ENCODE data around the gene TRABD2B. TPM values are rescaled to one million over a fixed set of nuclear protein-coding genes. Genes with fewer than 3 reads are reported as not detected.

Gene TRABD2B
- total and polyA plus RNA-seq, 2 of the 4 experiments (the other 2 are of a cell fraction), result not detected

GRCh38 chr1:47756006-47756405 lies 241.2 kb downstream of the TRABD2B start:
- no peak overlapping the region for H3K4me2 ChIP-seq (ENCODE audit: low read depth, low read length)
- H3K9ac ChIP-seq (ENCODE audit: low read depth, low read length), result no peak overlapping the region
- no peak overlapping the region for H3K14ac ChIP-seq (replicated peaks; ENCODE audit: low read depth, low read length)
- H3K23ac ChIP-seq (ENCODE audit: low read depth, low read length), result no peak overlapping the region
- no peak overlapping the region for H3K4ac ChIP-seq (ENCODE audit: low read depth, low read length)
- DNase-seq, result no peak
- H3K56ac ChIP-seq (ENCODE audit: extremely low read depth, insufficient read depth, low read length), result no peak overlapping the region
- no peak for ATAC-seq (ENCODE audit: low read depth)
- no peak overlapping the region for H2BK15ac ChIP-seq (ENCODE audit: low read depth, low read length)
- BruUV-seq (replicated peaks), result no TSS peak
- no peaks in the 10 kb centered on the region for H3K36me3 ChIP-seq (ENCODE audit: control insufficient read depth, insufficient read depth, low read length)
- CTCF ChIA-PET, result no interaction called here
- H3K27ac ChIP-seq (ENCODE audit: insufficient read depth, low read length), result no peak overlapping the region
- H3K4me3 ChIP-seq (ENCODE audit: insufficient read depth, low read depth, low read length), result no peak overlapping the region
- no peak overlapping the region for H2BK20ac ChIP-seq (ENCODE audit: low read depth, low read length)
- TF ChIP-seq ELK1 (IDR thresholded peaks at IDR 0.05; ENCODE audit: borderline replicate concordance, low read depth, low read length) (no peak), POLR2A (IDR thresholded peaks at IDR 0.05; ENCODE audit: low read depth, low read length) (no peak), FOS (IDR thresholded peaks at IDR 0.05; ENCODE audit: low read depth, low read length) (no peak), CTCF (conservative IDR thresholded peaks at IDR 0.05; ENCODE audit: low read depth, low read length) (no peak), BHLHE40 (IDR thresholded peaks at IDR 0.05; ENCODE audit: low read depth, low read length) (no peak), RFX5 (IDR thresholded peaks at IDR 0.05; ENCODE audit: low read depth, low read length) (no peak), RCOR1 (IDR thresholded peaks at IDR 0.05; ENCODE audit: insufficient replicate concordance, low read length) (no peak), MAFK (IDR thresholded peaks at IDR 0.05; ENCODE audit: low read depth, low read length) (no peak), CEBPB (IDR thresholded peaks at IDR 0.05; ENCODE audit: low read depth, low read length) (no peak), NFE2L2 (IDR thresholded peaks at IDR 0.05; ENCODE audit: low read depth, low read length) (no peak), USF2 (IDR thresholded peaks at IDR 0.05; ENCODE audit: low read depth, low read length) (no peak), CHD1 (IDR thresholded peaks at IDR 0.05; ENCODE audit: low read depth, low read length) (no peak), MXI1 (IDR thresholded peaks at IDR 0.05; ENCODE audit: borderline replicate concordance, low read depth, low read length) (no peak), RAD21 (IDR thresholded peaks at IDR 0.05; ENCODE audit: low read length) (no peak), SMC3 (IDR thresholded peaks at IDR 0.05; ENCODE audit: low read depth, low read length) (no peak), MAZ (IDR thresholded peaks at IDR 0.05; ENCODE audit: borderline replicate concordance, low read depth, low read length) (no peak)
- H3K18ac ChIP-seq (ENCODE audit: low read depth, low read length), result no peak overlapping the region
- H3K27me3 ChIP-seq (ENCODE audit: control insufficient read depth, insufficient read depth, low read length), result peaks cover 2% of the 10 kb centered on the region; the same call in 1 of the 2 replicates
- no peaks in the 10 kb centered on the region for H3K9me3 ChIP-seq (ENCODE audit: control insufficient read depth, insufficient read depth, low read length)
- H2BK5ac ChIP-seq (ENCODE audit: low read depth, low read length, poor library complexity, severe bottlenecking), result no peak overlapping the region
- intact Hi-C loops (cut with micrococcal nuclease) (no loop called here), dilution Hi-C loops (cut with HindIII; ENCODE audit: low sequenced_read_pairs, unreplicated experiment) (no loop called here), in situ Hi-C loops (cut with MboI; ENCODE audit: low sequenced_read_pairs) (no loop called here)
- no peaks in the 10 kb centered on the region for H3K79me1 ChIP-seq (ENCODE audit: low read depth in 1 of 2, low read length in 2 of 2)
- peak overlapping the region; percentile 80 for H2AK9ac ChIP-seq (replicated peaks; ENCODE audit: low read depth, low read length, poor library complexity)
- H2AFZ ChIP-seq (replicated peaks; ENCODE audit: low read length, poor library complexity), result no peak overlapping the region
- no peak overlapping the region for H4K8ac ChIP-seq (ENCODE audit: low read depth in 2 of 2, low read length in 2 of 2)
- H2BK120ac ChIP-seq (ENCODE audit: low read depth, low read length), result no peak overlapping the region
- no peak overlapping the region for H4K91ac ChIP-seq (ENCODE audit: insufficient read depth, low read depth, low read length)
- no peaks in the 10 kb centered on the region for H3K9me1 ChIP-seq (ENCODE audit: insufficient read depth, low read length)
- no peak overlapping the region for H4K5ac ChIP-seq (ENCODE audit: low read depth, low read length)
- no peaks in the 10 kb centered on the region for H3K4me1 ChIP-seq (ENCODE audit: control insufficient read depth, insufficient read depth, low read length)
- H4K20me1 ChIP-seq (ENCODE audit: insufficient read depth, low read length), result no peaks in the 10 kb centered on the region
- no peak overlapping the region for H2AK5ac ChIP-seq (ENCODE audit: low read depth, low read length)
- POLR2A ChIA-PET (ENCODE audit: unreplicated experiment), result no interaction called here
- no CpG with 5 or more reads among the region's 4 CpGs for WGBS, 2 experiments (ENCODE audit: extremely low coverage in 2 of 2, insufficient read length in 1 of 2)
